K562 (cell line): ENCODE measurements around the gene TOM1L2. TPM values are rescaled to one million over a fixed set of nuclear protein-coding genes. Genes with fewer than 3 reads are reported as not detected.

Experiments
- ASH1L ChIP-seq: fragments of 450-650 bp; IDR thresholded peaks from 2 replicates; pipeline ENCODE4 v1.6.1; 2018; ENCODE audit warnings: borderline replicate concordance, mild to moderate bottlenecking, low read depth; ENCODE audit not compliant: partially characterized antibody
- CHD2 ChIP-seq: IDR thresholded peaks from 2 replicates; pipeline ENCODE4 v1.6.1; 2011; ENCODE audit warnings: low read depth, low read length
- CHD4 ChIP-seq: fragments of 200-600 bp; sonication (generic); IDR thresholded peaks from 3 replicates; pipeline ENCODE4 v1.6.1; 2012; ENCODE audit warnings: low read depth, mild to moderate bottlenecking, mixed read lengths, low read length, inconsistent platforms; ENCODE audit not compliant: insufficient read depth, insufficient replicate concordance, poor library complexity, severe bottlenecking
- CSDE1 ChIP-seq, 2 experiments: fragments of 450-650 bp; IDR thresholded peaks; 2 replicates each; pipeline ENCODE4 v1.6.1; 2016; ENCODE audit warnings: mild to moderate bottlenecking in 1 of 2
- CTBP1 ChIP-seq: fragments of 450-650 bp; IDR thresholded peaks from 2 replicates; pipeline ENCODE4 v1.6.1; 2016; ENCODE audit warnings: borderline replicate concordance
- FIP1L1 ChIP-seq: fragments of 200-400 bp; formaldehyde crosslinking; IDR thresholded peaks from 2 replicates; pipeline ENCODE4 v1.6.1; 2018; ENCODE audit warnings: mild to moderate bottlenecking, low read depth, low read length; ENCODE audit not compliant: poor library complexity, severe bottlenecking
- HNRNPLL ChIP-seq: fragments of 200-400 bp; formaldehyde crosslinking; IDR thresholded peaks from 2 replicates; pipeline ENCODE4 v1.6.1; 2017; ENCODE audit warnings: low read length, low read depth, mild to moderate bottlenecking; ENCODE audit not compliant: poor library complexity, severe bottlenecking
- IFI16 ChIP-seq: fragments of 250-450 bp; sonication (Bioruptor Pico); IDR thresholded peaks from 2 replicates; pipeline ENCODE4 v2.1.2; 2022; ENCODE audit warnings: mild to moderate bottlenecking, inconsistent platforms
- KLF10 ChIP-seq: fragments of 250-450 bp; sonication (Bioruptor Pico); IDR thresholded peaks from 2 replicates; pipeline ENCODE4 v1.6.1; 2021; ENCODE audit warnings: matching md5 sums
- KLF6 ChIP-seq: fragments of 250-450 bp; sonication (Bioruptor Pico); IDR thresholded peaks from 2 replicates; pipeline ENCODE4 v1.4.0; 2020; ENCODE audit warnings: mild to moderate bottlenecking, moderate library complexity, borderline replicate concordance
- NFIC ChIP-seq: fragments of 450-650 bp; IDR thresholded peaks from 2 replicates; pipeline ENCODE4 v1.6.1; 2017; ENCODE audit warnings: mild to moderate bottlenecking, inconsistent platforms
- NFRKB ChIP-seq: fragments of 450-650 bp; IDR thresholded peaks from 2 replicates; pipeline ENCODE4 v1.6.1; 2016; ENCODE audit warnings: low read depth
- NRF1 ChIP-seq, 2 experiments: fragments of 450-650 bp; IDR thresholded peaks in 1 of 2; conservative IDR thresholded peaks in 1 of 2; 2 replicates each; pipeline ENCODE4 v1.6.1; 2014; ENCODE audit warnings: mild to moderate bottlenecking in 2 of 2
- RFX5 ChIP-seq: IDR thresholded peaks from 2 replicates; pipeline ENCODE4 v1.6.1; 2011; ENCODE audit warnings: low read depth, mild to moderate bottlenecking, improper control_type of control experiment, low read length
- SOX6 ChIP-seq: fragments of 450-650 bp; IDR thresholded peaks from 2 replicates; pipeline ENCODE4 v1.6.1; 2014; ENCODE audit warnings: mild to moderate bottlenecking
- TAF7 ChIP-seq: fragments of 450-650 bp; IDR thresholded peaks from 2 replicates; pipeline ENCODE4 v1.6.1; 2016; ENCODE audit warnings: missing genetic modification characterization, missing compliant biosample characterization
- TEAD1 ChIP-seq, 2 experiments: fragments of 450-650 bp in 1 of 2; sonication (generic) in 1 of 2; formaldehyde crosslinking; IDR thresholded peaks; 2 replicates each; pipeline versions ENCODE4 v1.4.0 to v1.8.0; 2020 to 2022; ENCODE audit warnings: mild to moderate bottlenecking in 2 of 2, missing genetic modification reagents in 1 of 2
- ZBTB7A ChIP-seq: IDR thresholded peaks from 2 replicates; pipeline ENCODE4 v1.6.1; 2011; ENCODE audit warnings: low read depth, mild to moderate bottlenecking, low read length, moderate library complexity, borderline replicate concordance; ENCODE audit not compliant: control insufficient read depth
- ZNF121 ChIP-seq: sonication (generic); formaldehyde crosslinking; conservative IDR thresholded peaks from 2 replicates; pipeline ENCODE4 v1.8.0; 2022; ENCODE audit warnings: missing genetic modification reagents
- ZNF232 ChIP-seq: sonication (generic); formaldehyde crosslinking; IDR thresholded peaks from 2 replicates; pipeline ENCODE4 v1.8.0; 2022; ENCODE audit warnings: mild to moderate bottlenecking, missing genetic modification reagents
- ZNF24 ChIP-seq: fragments of 450-650 bp; IDR thresholded peaks from 2 replicates; pipeline ENCODE4 v1.6.1; 2016
- ZSCAN32 ChIP-seq: fragments of 450-650 bp; formaldehyde crosslinking; IDR thresholded peaks from 2 replicates; pipeline ENCODE4 v1.4.0; 2020; ENCODE audit warnings: mild to moderate bottlenecking, moderate library complexity
- ZZZ3 ChIP-seq: fragments of 450-650 bp; IDR thresholded peaks from 2 replicates; pipeline ENCODE4 v1.6.1; 2016; ENCODE audit warnings: antibody characterized with exemption, mild to moderate bottlenecking, moderate library complexity
- polyA plus RNA-seq, 8 experiments: library from polyadenylated mRNA; depleted of rRNA in 4 of 8; stranded (reverse) in 5 of 8; unstranded in 3 of 8; fragments of >200 nt; fragmentation: Nextera tagmentation in 2 of 8; fragmentation: Illumina TruSeq in 1 of 8; extraction: Ambion mirVana in 2 of 8; extraction: Trizol in 1 of 8; gene quantifications; 2 replicates each; pipeline versions ENCODE4 v1.2.1 to v1.2.3, GENCODE V29; 2011 to 2014; ENCODE audit warnings: inconsistent platforms in 1 of 8, missing spikeins in 1 of 8
- total RNA-seq, 7 experiments: library from RNA; depleted of rRNA in 6 of 7; stranded (reverse); fragments of >200 nt in 6 of 7; fragmentation: Illumina TruSeq in 2 of 7; extraction: Trizol in 2 of 7; gene quantifications; 2 replicates each; pipeline versions ENCODE4 v1.2.1 to v1.2.3, GENCODE V29; 2011 to 2021; ENCODE audit warnings: low replicate concordance in 1 of 7
- TF ChIP-seq, protein P1 (sequence below): fragments of 450-650 bp; IDR thresholded peaks from 2 replicates; pipeline ENCODE4 v1.6.1; 2016; ENCODE audit warnings: low read depth

The TOM1L2 gene
- total and polyA plus RNA-seq, 9 of the 15 experiments (the other 6 are each of a cell fraction or from before 2014, with no cell fraction given) = 0.07 to 6.0 (median 2.5) TPM

DNA sequence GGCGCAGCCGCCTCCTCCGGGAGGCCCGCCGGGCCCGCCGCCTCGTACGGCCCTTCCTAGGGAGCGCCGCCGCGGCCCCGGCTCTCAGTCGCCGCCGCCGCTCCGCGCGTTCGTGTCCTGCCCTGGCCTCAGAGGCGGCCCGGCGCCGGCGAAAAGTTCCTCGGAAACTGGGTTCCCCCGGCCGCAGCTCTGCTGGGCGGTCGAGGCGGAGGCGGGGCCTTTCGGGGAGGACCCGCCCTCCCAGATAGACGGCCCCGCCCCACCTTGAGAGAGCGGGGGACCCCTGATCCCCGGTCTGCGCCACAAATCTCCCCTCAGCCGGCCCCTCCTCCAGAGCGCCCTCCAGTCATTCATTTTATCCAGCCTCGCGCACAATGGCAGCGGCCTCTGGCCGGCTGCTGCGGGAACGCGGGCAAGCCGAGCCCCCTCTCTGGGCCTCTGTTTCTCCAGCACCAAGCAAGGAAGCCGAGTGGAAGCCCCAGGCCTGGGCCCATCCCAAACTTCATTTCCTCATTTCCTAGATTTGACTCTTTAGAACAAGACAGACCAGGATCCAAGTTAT, 135.3 kb downstream of the TOM1L2 start, which contains the start of gene SREBF1 (continued):
- TF ChIP-seq, protein P1, sequence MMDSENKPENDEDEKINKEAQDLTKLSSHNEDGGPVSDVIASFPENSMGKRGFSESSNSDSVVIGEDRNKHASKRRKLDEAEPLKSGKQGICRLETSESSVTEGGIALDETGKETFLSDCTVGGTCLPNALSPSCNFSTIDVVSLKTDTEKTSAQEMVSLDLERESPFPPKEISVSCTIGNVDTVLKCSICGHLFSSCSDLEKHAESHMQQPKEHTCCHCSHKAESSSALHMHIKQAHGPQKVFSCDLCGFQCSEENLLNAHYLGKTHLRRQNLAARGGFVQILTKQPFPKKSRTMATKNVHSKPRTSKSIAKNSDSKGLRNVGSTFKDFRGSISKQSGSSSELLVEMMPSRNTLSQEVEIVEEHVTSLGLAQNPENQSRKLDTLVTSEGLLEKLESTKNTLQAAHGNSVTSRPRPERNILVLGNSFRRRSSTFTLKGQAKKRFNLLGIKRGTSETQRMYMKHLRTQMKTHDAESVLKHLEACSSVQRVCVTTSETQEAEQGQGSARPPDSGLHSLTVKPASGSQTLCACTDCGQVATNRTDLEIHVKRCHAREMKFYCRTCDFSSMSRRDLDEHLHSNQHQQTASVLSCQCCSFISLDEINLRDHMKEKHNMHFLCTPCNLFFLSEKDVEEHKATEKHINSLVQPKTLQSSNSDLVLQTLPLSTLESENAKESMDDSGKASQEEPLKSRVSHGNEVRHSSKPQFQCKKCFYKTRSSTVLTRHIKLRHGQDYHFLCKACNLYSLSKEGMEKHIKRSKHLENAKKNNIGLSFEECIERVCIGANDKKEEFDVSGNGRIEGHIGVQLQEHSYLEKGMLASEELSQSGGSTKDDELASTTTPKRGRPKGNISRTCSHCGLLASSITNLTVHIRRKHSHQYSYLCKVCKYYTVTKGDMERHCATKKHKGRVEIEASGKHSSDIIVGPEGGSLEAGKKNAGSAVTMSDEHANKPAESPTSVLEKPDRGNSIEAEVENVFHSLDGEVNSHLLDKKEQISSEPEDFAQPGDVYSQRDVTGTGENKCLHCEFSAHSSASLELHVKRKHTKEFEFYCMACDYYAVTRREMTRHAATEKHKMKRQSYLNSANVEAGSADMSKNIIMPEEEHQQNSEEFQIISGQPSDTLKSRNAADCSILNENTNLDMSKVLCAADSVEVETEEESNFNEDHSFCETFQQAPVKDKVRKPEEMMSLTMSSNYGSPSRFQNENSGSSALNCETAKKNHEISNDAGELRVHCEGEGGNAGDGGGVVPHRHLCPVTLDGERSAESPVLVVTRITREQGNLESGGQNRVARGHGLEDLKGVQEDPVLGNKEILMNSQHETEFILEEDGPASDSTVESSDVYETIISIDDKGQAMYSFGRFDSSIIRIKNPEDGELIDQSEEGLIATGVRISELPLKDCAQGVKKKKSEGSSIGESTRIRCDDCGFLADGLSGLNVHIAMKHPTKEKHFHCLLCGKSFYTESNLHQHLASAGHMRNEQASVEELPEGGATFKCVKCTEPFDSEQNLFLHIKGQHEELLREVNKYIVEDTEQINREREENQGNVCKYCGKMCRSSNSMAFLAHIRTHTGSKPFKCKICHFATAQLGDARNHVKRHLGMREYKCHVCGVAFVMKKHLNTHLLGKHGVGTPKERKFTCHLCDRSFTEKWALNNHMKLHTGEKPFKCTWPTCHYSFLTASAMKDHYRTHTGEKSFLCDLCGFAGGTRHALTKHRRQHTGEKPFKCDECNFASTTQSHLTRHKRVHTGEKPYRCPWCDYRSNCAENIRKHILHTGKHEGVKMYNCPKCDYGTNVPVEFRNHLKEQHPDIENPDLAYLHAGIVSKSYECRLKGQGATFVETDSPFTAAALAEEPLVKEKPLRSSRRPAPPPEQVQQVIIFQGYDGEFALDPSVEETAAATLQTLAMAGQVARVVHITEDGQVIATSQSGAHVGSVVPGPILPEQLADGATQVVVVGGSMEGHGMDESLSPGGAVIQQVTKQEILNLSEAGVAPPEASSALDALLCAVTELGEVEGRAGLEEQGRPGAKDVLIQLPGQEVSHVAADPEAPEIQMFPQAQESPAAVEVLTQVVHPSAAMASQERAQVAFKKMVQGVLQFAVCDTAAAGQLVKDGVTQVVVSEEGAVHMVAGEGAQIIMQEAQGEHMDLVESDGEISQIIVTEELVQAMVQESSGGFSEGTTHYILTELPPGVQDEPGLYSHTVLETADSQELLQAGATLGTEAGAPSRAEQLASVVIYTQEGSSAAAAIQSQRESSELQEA = no peak
- no peak for TF ChIP-seq KLF6 (CRISPR knock-in tag)
- no peak for TF ChIP-seq SOX6
- TF ChIP-seq NFRKB = peak; percentile 68; the same call in 1 of the 2 replicates
- peak; percentile 39; the same call in 1 of the 2 replicates for TF ChIP-seq ZNF24
- TF ChIP-seq NFIC = no peak
- TF ChIP-seq TAF7 (tag) = no peak
- TF ChIP-seq ZNF121 = no peak
- TF ChIP-seq CTBP1 = no peak
- TF ChIP-seq HNRNPLL = no peak
- no peak for TF ChIP-seq ZSCAN32 (CRISPR knock-in tag)
- TF ChIP-seq ASH1L = no peak
- no peak for TF ChIP-seq ZNF232 (CRISPR knock-in tag)
- TF ChIP-seq IFI16 = no peak
- TF ChIP-seq CHD2 = no peak
- TF ChIP-seq CSDE1 (IDR thresholded peaks at IDR 0.05) = no peak
- peak; percentile 11 for TF ChIP-seq FIP1L1
- no peak for TF ChIP-seq ZZZ3
- TF ChIP-seq NRF1 (conservative IDR thresholded peaks at IDR 0.05 in 1 of 2, IDR thresholded peaks at IDR 0.05 in 1 of 2) = no peak
- TF ChIP-seq RFX5 = no peak
- TF ChIP-seq KLF10 (CRISPR knock-in tag) = no peak
- TF ChIP-seq ZBTB7A = peak; percentile 86; the same call in 1 of the 2 replicates
- no peak for TF ChIP-seq TEAD1 (CRISPR knock-in tag; IDR thresholded peaks at IDR 0.05)
- TF ChIP-seq CHD4 = no peak
